Measurements from ENCODE around the gene CHST8. TPM values are rescaled to one million over a fixed set of nuclear protein-coding genes. Genes with fewer than 3 reads are reported as not detected.

Gene CHST8
- total RNA-seq, 2 donors from 2014 or later = 0.97 to 1.3 TPM

- intact Hi-C loops (cut with DNase I) = loop anchor here in 1 of 2 donors (10.0 kb wide), 1 partner anchor 1635 kb away; no protein-coding TSS in a partner anchor
- peak; percentile 47 for DNase-seq (ENCODE audit: low spot score)
These were observed 78.1 kb downstream of the CHST8 start for GRCh38 chr19:33699754-33700407.

DNA sequence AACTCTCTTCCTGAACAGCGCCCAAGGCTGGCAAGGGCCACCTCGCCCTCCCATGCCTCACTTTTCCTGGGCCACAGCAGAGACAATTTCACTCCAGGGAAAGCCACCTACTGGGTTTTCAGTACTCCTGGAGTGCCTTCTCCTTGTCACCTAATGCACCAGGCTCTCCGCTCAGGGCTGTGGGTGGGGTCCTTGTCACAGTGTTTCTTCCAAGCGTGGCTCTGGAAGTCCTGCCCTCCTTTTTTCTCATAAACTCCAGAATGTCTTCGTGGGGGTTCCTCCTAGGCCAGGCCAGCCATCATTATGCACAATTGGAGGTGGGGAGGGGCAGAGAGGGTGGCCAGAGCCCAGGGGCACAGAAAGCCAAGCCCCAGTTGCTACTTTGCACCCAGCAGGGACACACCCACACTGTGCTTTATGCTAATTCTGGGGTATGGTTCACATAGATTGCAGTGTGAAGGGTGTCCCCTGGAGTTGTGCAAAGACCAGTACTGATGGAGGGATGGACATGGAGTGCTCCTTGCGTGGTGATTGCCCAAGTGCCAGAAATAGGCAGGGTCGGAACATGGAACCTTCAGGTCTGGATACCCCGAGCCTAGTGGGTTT is 78.8 kb downstream of the CHST8 start:
- DNase-seq (ENCODE audit: low spot score) = peak; percentile 41
- intact Hi-C loops (cut with DNase I) = no loop called here

DNA sequence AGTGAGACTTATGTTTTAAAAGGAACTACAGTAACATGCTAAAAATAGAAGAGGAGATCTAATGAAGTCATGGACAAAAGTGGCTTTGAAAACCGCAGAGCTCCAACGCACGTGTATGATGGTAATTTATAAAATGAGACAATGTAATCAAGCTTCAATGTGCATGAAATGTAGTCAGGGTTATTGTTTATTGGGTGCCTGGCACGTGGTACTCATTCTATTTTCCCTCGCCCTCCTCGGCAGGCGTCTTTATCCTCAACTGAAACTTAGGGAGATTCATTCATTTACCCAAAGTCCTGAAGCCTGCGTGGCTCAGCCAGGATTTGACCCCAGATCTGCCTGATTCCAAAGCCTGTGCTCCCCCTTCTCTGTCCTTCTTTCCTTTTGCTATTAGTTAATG is 79.8 kb downstream of the CHST8 start:
- intact Hi-C loops (cut with DNase I) = no loop called here
- DNase-seq (ENCODE audit: low spot score) = peak; percentile 50

GRCh38 chr19:33702606-33703437 is 81.1 kb downstream of the CHST8 start:
- intact Hi-C loops (cut with DNase I) = no loop called here
- peak; percentile 55 for DNase-seq (ENCODE audit: low spot score)

DNA sequence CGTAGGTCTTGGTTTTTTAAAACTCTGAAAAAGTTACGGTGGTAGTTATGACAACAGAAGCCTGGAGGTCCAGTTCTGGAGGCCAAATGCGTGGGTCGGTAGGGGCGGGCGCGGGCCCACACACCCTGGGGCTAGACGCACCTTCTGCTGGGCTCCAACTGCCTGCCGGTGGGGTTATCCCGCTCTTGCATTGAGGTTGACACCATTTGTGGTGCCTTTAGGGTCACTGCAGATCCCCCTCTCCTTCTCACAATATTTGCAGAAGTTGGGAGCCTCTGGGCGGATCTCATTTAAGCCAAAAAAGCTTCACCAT is 81.6 kb downstream of the CHST8 start:
- intact Hi-C loops (cut with DNase I) = no loop called here
- peak; percentile 23 for DNase-seq (ENCODE audit: low spot score)

- intact Hi-C loops (cut with DNase I) = no loop called here
- peak; percentile 57 for DNase-seq (ENCODE audit: low spot score)
These were observed 82.1 kb downstream of the CHST8 start for GRCh38 chr19:33703821-33704220.

- DNase-seq (ENCODE audit: low spot score) = peak; percentile 36
- intact Hi-C loops (cut with DNase I) = no loop called here
These were observed 82.5 kb downstream of the CHST8 start for GRCh38 chr19:33704271-33704670.

GRCh38 chr19:33705090-33705847 is 83.5 kb downstream of the CHST8 start:
- intact Hi-C loops (cut with DNase I) = no loop called here
- peak; percentile 60 for DNase-seq (ENCODE audit: low spot score)

DNA sequence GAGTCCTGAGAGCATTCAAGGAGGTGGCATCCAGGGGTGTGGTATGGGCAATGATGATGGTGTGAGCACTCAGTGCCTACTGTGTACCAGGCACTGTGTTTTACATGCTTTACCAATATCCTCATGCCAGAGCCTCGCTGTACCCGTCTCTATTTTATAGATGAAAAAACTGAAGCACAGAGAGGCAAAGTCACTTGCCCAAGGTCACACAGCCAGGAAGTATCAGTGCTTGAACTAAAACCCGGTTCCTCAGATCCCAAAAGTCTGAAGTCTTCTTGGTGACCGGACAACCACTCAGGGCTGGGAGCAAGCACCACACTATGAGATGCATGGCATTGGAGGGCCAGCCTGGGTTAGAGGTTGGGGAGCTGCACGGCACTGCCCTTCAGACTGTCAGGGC is 84.1 kb downstream of the CHST8 start:
- DNase-seq (ENCODE audit: low spot score) = peak; percentile 23
- intact Hi-C loops (cut with DNase I) = no loop called here

- DNase-seq (ENCODE audit: low spot score) = peak; percentile 16
- intact Hi-C loops (cut with DNase I) = no loop called here
These were observed 84.9 kb downstream of the CHST8 start for GRCh38 chr19:33706631-33707030.

DNA sequence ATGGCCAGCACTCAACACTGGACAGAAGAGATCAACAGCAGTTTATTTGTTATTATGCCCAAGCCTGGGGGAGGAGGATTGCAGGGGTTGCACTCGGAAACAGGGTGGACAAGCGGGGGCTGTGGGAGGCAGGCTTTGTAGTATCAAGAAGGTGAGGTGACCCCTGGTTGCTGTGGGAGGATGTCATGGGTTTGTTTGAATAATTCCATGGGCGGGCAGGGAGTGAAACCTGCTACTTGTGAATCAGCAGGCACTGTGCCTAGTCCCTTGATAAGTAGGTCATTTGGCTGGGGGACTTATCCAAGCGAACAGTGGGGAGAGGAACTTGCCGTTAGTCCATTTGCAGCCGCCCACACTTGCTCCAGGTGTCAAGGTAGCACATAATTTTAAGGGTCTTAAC is 90.5 kb downstream of the CHST8 start:
- peak; percentile 63 for DNase-seq (ENCODE audit: low spot score)
- intact Hi-C loops (cut with DNase I) = no loop called here

DNA sequence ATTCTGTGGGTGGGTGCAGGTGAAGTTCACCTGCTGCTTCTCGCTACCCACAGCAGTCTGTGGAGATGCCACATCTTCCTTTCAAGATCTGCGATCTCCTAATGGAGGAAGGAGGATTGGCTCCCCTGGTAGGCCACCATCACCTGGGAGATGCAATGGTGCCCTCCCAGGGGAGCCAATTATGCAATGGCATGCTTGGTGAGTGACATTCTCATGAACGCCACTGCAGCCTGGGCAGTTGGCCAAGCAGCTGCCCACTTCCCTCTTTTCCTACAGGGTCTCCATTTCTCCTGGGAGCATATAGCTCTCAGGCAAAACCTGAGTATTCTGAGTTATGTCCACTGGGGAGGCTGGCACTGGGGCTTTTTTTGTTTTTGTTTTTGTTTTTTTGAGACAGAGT is 91.4 kb downstream of the CHST8 start:
- peak; percentile 38 for DNase-seq (ENCODE audit: low spot score)
- intact Hi-C loops (cut with DNase I) = no loop called here

DNA sequence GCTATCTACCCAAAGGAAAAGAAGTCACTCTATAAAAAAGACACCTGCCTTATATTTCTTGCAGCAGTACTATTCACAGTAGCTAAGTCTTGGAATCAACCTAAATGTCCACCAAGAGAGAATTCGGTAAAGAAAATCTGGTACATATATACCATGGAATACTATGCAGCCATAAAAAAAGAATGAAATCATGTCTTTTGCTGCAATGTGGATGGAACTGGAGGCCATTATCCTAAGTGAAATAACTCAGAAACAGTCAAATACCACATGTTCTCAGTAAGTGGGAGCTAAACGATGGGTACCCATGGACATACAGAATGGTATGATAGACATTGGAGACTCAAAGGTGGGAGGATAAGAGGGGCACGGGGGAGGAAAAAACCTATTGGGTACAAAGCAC is 92.4 kb downstream of the CHST8 start:
- intact Hi-C loops (cut with DNase I) = no loop called here
- no peak for DNase-seq (ENCODE audit: low spot score)

GRCh38 chr19:33715462-33715861 is 93.7 kb downstream of the CHST8 start:
- intact Hi-C loops (cut with DNase I) = loop anchor here in 1 of 2 donors (5.0 kb wide), 1 partner anchor 1438 kb away; no protein-coding TSS in a partner anchor

GRCh38 chr19:33717878-33718277 is 96.1 kb downstream of the CHST8 start:
- intact Hi-C loops (cut with DNase I) = loop anchor here in 1 of 2 donors (5.0 kb wide), 1 partner anchor 1441 kb away; no protein-coding TSS in a partner anchor
- DNase-seq (ENCODE audit: low spot score) = peak; percentile 23

More at GRCh38 chr19:33715462-33715861, 93.7 kb downstream of the CHST8 start:
- DNase-seq (ENCODE audit: low spot score) = peak; percentile 44

- peak; percentile 72 for DNase-seq (ENCODE audit: low spot score)
- intact Hi-C loops (cut with DNase I) = loop anchor here in 1 of 2 donors (5.0 kb wide), 1 partner anchor 1441 kb away; no protein-coding TSS in a partner anchor
These were observed 97.0 kb downstream of the CHST8 start for GRCh38 chr19:33718651-33719254.

GRCh38 chr19:33719366-33720154 is 97.8 kb downstream of the CHST8 start:
- peak; percentile 32 for DNase-seq (ENCODE audit: low spot score)
- intact Hi-C loops (cut with DNase I) = loop anchor here in 1 of 2 donors (5.0 kb wide), 1 partner anchor 1442 kb away; no protein-coding TSS in a partner anchor

GRCh38 chr19:33720155-33720493 is 98.4 kb downstream of the CHST8 start:
- intact Hi-C loops (cut with DNase I) = no loop called here
- peak; percentile 66 for DNase-seq (ENCODE audit: low spot score)

Measured in posterior vena cava (tissue), 2 donors.